GM12878 (cell line): Measurements from ENCODE around the gene WRAP73. TPM values are rescaled to one million over a fixed set of nuclear protein-coding genes. Genes with fewer than 3 reads are reported as not detected.

Experiments used
- ATAC-seq: fragments of 200-7000 bp; cut with Tn5 transposase; 3 replicates; pipeline ENCODE4 v1.9.1; 2020; ENCODE audit warnings: mild to moderate bottlenecking, moderate library complexity
- BruUV-seq: library from RNA; stranded (reverse); fragments of 400-500 nt; replicated peaks from 2 replicates; lab custom pipeline; 2021; lab: Mats Ljungman, UMichigan
- CTCF ChIA-PET: fragments of 300-600 bp; sonication (Branson Sonifier 250); formaldehyde crosslinking; extraction: SDS; loops from one replicate; lab custom pipeline; 2021; ENCODE audit warnings: inconsistent platforms; lab: Yijun Ruan, JAX
- POLR2A ChIA-PET: fragments of 350-600 bp; formaldehyde crosslinking; extraction: SDS; loops from one replicate; lab custom pipeline; 2021; ENCODE audit warnings: inconsistent platforms; lab: Charles Lee
- RAD21 ChIA-PET: fragments of 300-600 bp; sonication (Branson Sonifier 250); formaldehyde crosslinking; loops from one replicate; lab custom pipeline; 2023; ENCODE audit warnings: antibody characterized with exemption; ENCODE audit not compliant: unreplicated experiment; lab: Charles Lee
- SMC1A ChIA-PET: fragments of 300-600 bp; sonication (Branson Sonifier 250); formaldehyde crosslinking; loops from one replicate; lab custom pipeline; 2023; ENCODE audit not compliant: unreplicated experiment, uncharacterized antibody; lab: Charles Lee
- DNase-seq: peaks from one replicate; pipeline ENCODE4 v3.0.0-alpha.2; 2011; ENCODE audit warnings: low read depth, low spot score
- FAIRE-seq: peaks from 3 replicates; lab custom pipeline; 2011; peaks lifted over from hg19 to GRCh38; lab: Jason Lieb, UNC
- H2AFZ ChIP-seq: 2 replicates; pipeline ENCODE4 v1.6.0; 2011; ENCODE audit warnings: low read depth, low read length, control low read depth; ENCODE audit not compliant: control insufficient read depth
- H3K27ac ChIP-seq: 2 replicates; pipeline ENCODE4 v1.5.1; 2011; ENCODE audit warnings: control low read depth; ENCODE audit not compliant: control insufficient read depth, insufficient read depth
- H3K27me3 ChIP-seq, 2 experiments: replicated peaks in 1 of 2; 2 replicates each; pipeline versions ENCODE4 v1.6.0 to v1.6.1; 2011; ENCODE audit warnings: low read length in 1 of 2; ENCODE audit not compliant: control insufficient read depth in 2 of 2, insufficient read depth in 2 of 2
- H3K36me3 ChIP-seq, 2 experiments: 2 replicates each; pipeline ENCODE4 v1.5.1; 2011; ENCODE audit warnings: low read length in 1 of 2; ENCODE audit not compliant: control insufficient read depth in 2 of 2, insufficient read depth in 2 of 2
- H3K4me1 ChIP-seq: 2 replicates; pipeline ENCODE4 v1.6.1; 2011; ENCODE audit warnings: mild to moderate bottlenecking, low read length, moderate library complexity, mixed read lengths; ENCODE audit not compliant: control insufficient read depth, insufficient read depth
- H3K4me2 ChIP-seq: 2 replicates; pipeline ENCODE4 v1.6.0; 2011; ENCODE audit warnings: control low read depth; ENCODE audit not compliant: control insufficient read depth, insufficient read depth
- H3K4me3 ChIP-seq: fragments of 200-600 bp; sonication (generic); 2 replicates; pipeline ENCODE4 v1.5.1; 2016
- H3K79me2 ChIP-seq: 2 replicates; pipeline ENCODE4 v1.6.0; 2011; ENCODE audit warnings: low read length; ENCODE audit not compliant: control insufficient read depth, insufficient read depth
- H3K9ac ChIP-seq: 2 replicates; pipeline ENCODE4 v1.8.0; 2011; ENCODE audit warnings: low read length, control low read depth, mixed read lengths; ENCODE audit not compliant: control insufficient read depth, insufficient read depth
- H3K9me3 ChIP-seq: replicated peaks from 3 replicates; pipeline ENCODE4 v1.5.1; 2011; ENCODE audit warnings: mild to moderate bottlenecking, low read length; ENCODE audit not compliant: control insufficient read depth, insufficient read depth
- H4K20me1 ChIP-seq: 2 replicates; pipeline ENCODE4 v1.6.0; 2011; ENCODE audit not compliant: control insufficient read depth, insufficient read depth
- DPF2 ChIP-seq: fragments of 450-650 bp; IDR thresholded peaks from 2 replicates; pipeline ENCODE4 v1.6.1; 2017; ENCODE audit warnings: mild to moderate bottlenecking
- GABPA ChIP-seq: IDR thresholded peaks from 2 replicates; pipeline ENCODE4 v1.6.1; 2014; ENCODE audit warnings: antibody characterized with exemption, low read depth, mild to moderate bottlenecking, inconsistent platforms
- HCFC1 ChIP-seq: fragments of 150-350 bp; IDR thresholded peaks from 2 replicates; pipeline ENCODE4 v1.6.1; 2014; ENCODE audit warnings: low read length
- IRF3 ChIP-seq: fragments of 450-650 bp; IDR thresholded peaks from 2 replicates; pipeline ENCODE4 v1.6.1; 2014; ENCODE audit warnings: mild to moderate bottlenecking
- IRF5 ChIP-seq: fragments of 450-650 bp; IDR thresholded peaks from 2 replicates; pipeline ENCODE4 v1.6.1; 2017; ENCODE audit warnings: borderline replicate concordance
- LARP7 ChIP-seq: fragments of 450-650 bp; IDR thresholded peaks from 2 replicates; pipeline ENCODE4 v1.6.1; 2017; ENCODE audit warnings: mild to moderate bottlenecking
- MEF2B ChIP-seq: fragments of 450-650 bp; IDR thresholded peaks from 2 replicates; pipeline ENCODE4 v1.6.1; 2018; ENCODE audit warnings: mild to moderate bottlenecking, moderate library complexity; ENCODE audit not compliant: partially characterized antibody, poor library complexity, severe bottlenecking
- MXI1 ChIP-seq: fragments of 150-350 bp; IDR thresholded peaks from 2 replicates; pipeline ENCODE4 v1.6.1; 2011; ENCODE audit warnings: low read depth, mild to moderate bottlenecking, inconsistent platforms, low read length, improper control_type of control experiment
- NFIC ChIP-seq: IDR thresholded peaks from 2 replicates; pipeline ENCODE4 v1.6.1; 2012; ENCODE audit warnings: low read depth, mild to moderate bottlenecking, inconsistent platforms, low read length, moderate library complexity
- RAD21 ChIP-seq: IDR thresholded peaks from 2 replicates; pipeline ENCODE4 v1.6.1; 2011; ENCODE audit warnings: mild to moderate bottlenecking, low read depth, low read length, moderate library complexity; ENCODE audit not compliant: insufficient read depth
- SIN3A ChIP-seq: IDR thresholded peaks from 2 replicates; pipeline ENCODE4 v1.6.1; 2012; ENCODE audit warnings: low read depth, low read length, improper control_type of control experiment
- TCF3 ChIP-seq: IDR thresholded peaks from 2 replicates; pipeline ENCODE4 v1.6.1; 2012; ENCODE audit warnings: low read depth, mild to moderate bottlenecking, low read length, borderline replicate concordance; ENCODE audit not compliant: insufficient read depth
- ZZZ3 ChIP-seq: IDR thresholded peaks from 2 replicates; pipeline ENCODE4 v1.6.1; 2011; ENCODE audit warnings: low read depth; ENCODE audit not compliant: control insufficient read depth, insufficient read length
- WGBS: methylation state at CpG from one replicate; pipeline ENCODE4 v1.1.6; 2016; ENCODE audit warnings: low lambda C conversion rate; ENCODE audit not compliant: insufficient replicate concordance, insufficient coverage; ENCODE audit errors: missing lambda C conversion rate; 5-methylcytosine and 5-hydroxymethylcytosine counted together
- in situ Hi-C: fragments of 300-500 bp; cut with MboI; formaldehyde crosslinking; loops from 9 replicates; pipeline ENCODE4 v1.14.3; 2018; ENCODE audit warnings: mixed read lengths
- intact Hi-C: fragments of 100-400 bp; cut with micrococcal nuclease; formaldehyde crosslinking; loops from one replicate; pipeline ENCODE4 v1.14.2; 2022; ENCODE audit not compliant: unreplicated experiment
- polyA plus RNA-seq, 11 experiments: library from polyadenylated mRNA; depleted of rRNA in 4 of 11; unstranded in 6 of 11; stranded (reverse) in 5 of 11; fragments of >200 nt; fragmentation: Nextera tagmentation in 4 of 11; fragmentation: Illumina TruSeq in 1 of 11; extraction: Ambion mirVana in 4 of 11; extraction: Trizol in 1 of 11; gene quantifications; 1 replicate in 1 of 11; 2 replicates in 10 of 11; pipeline versions ENCODE4 v1.2.1 to v1.2.3, GENCODE V29; 2011 to 2016; ENCODE audit warnings: inconsistent platforms in 2 of 11, missing spikeins in 2 of 11, low read depth in 1 of 11
- total RNA-seq, 4 experiments: library from RNA; depleted of rRNA in 3 of 4; stranded (reverse); fragments of >200 nt in 3 of 4; fragmentation: Illumina TruSeq in 1 of 4; extraction: Trizol in 1 of 4; gene quantifications; 2 replicates each; pipeline versions ENCODE4 v1.2.1 to v1.2.3, GENCODE V29; 2013 to 2021

Gene WRAP73
- total and polyA plus RNA-seq, 10 of the 15 experiments (the other 5 are each of a cell fraction or from before 2014, with no cell fraction given): 3.2 to 65.8 (median 48.0) TPM

- H4K20me1 ChIP-seq: no peaks in the 10 kb centered on the region
- intact Hi-C loops (loop anchor here (2.0 kb wide), 1 partner anchor 26 kb away; the partner anchor contains the start of gene TPRG1L), in situ Hi-C loops (no loop called here)
- DNase-seq (no peak), ATAC-seq (no peak), FAIRE-seq (no peak)
- H3K4me2 ChIP-seq: peak overlapping the region; percentile 92
- H3K36me3 ChIP-seq: peaks cover 1 to 15% of the 10 kb centered on the region in 2 experiments; a peak in 2 of 4 replicates
- POLR2A ChIA-PET: interaction anchor here (0.9 to 11.3 kb wide), 5 partner anchors 16 to 27 kb away, joined by 3 to 184 read pairs (median 8); no protein-coding TSS in a partner anchor
- H2AFZ ChIP-seq: peak overlapping the region; percentile 8; the same call in 1 of the 2 replicates
- no TSS peak for BruUV-seq
- peak overlapping the region; percentile 84 for H3K4me3 ChIP-seq
- no peaks in the 10 kb centered on the region for H3K27me3 ChIP-seq
- CTCF ChIA-PET: interaction anchor here (0.9 to 7.7 kb wide), 7 partner anchors 14 to 74 kb away, joined by 3 to 91 read pairs (median 5); no protein-coding TSS in a partner anchor
- 29% methylated on average over 40 of the region's 50 CpGs for whole genome bisulfite sequencing
- SMC1A ChIA-PET: interaction anchor here (0.6 to 7.7 kb wide), 5 partner anchors 8 to 66 kb away, joined by 3 to 53 read pairs (median 3); no protein-coding TSS in a partner anchor
- peaks cover 20% of the 10 kb centered on the region for H3K4me1 ChIP-seq
- H3K9ac ChIP-seq: 0 out of 2 replicates have a peak overlapping the region, but pooled peaks have one; percentile 82
- H3K27ac ChIP-seq: no peak overlapping the region
- no peak for TF ChIP-seq GABPA
- TF ChIP-seq LARP7: peak; percentile 21; the same call in 1 of the 2 replicates
- RAD21 ChIA-PET: interaction anchor here (0.8 to 2.1 kb wide), 4 partner anchors 12 to 104 kb away, joined by 3 to 7 read pairs (median 4); no protein-coding TSS in a partner anchor
- no peaks in the 10 kb centered on the region for H3K9me3 ChIP-seq
- H3K79me2 ChIP-seq: peaks cover 58% of the 10 kb centered on the region
Observed at GRCh38 chr1:3650248-3651025, 534 bp upstream of the WRAP73 start.

- H3K79me2 ChIP-seq: peaks cover 20% of the 10 kb centered on the region
- RAD21 ChIA-PET: no interaction called here
- H3K9me3 ChIP-seq: no peaks in the 10 kb centered on the region
- POLR2A ChIA-PET: interaction anchor here (2.1 kb wide), 1 partner anchor 11 kb away, joined by 5 read pairs; no protein-coding TSS in a partner anchor
- no peak for ATAC-seq
- intact Hi-C loops: no loop called here
- H3K4me1 ChIP-seq: peaks cover 8% of the 10 kb centered on the region
- no peaks in the 10 kb centered on the region for H3K27me3 ChIP-seq
- FAIRE-seq: no peak
- 95% methylated on average over 20 of the region's 20 CpGs for WGBS
- SMC1A ChIA-PET: interaction anchor here (1.6 kb wide), 1 partner anchor 20 kb away, joined by 7 read pairs; no protein-coding TSS in a partner anchor
- no peaks in the 10 kb centered on the region for H4K20me1 ChIP-seq
- no peak overlapping the region for H3K4me3 ChIP-seq
- no peak for DNase-seq
- in situ Hi-C loops: no loop called here
- H3K9ac ChIP-seq: no peak overlapping the region
- no TSS peak for BruUV-seq
- CTCF ChIA-PET: interaction anchor here (3.6 kb wide), 1 partner anchor 78 kb away, joined by 14 read pairs; no protein-coding TSS in a partner anchor
- no peak overlapping the region for H2AFZ ChIP-seq
- peaks cover 1 to 20% of the 10 kb centered on the region in 2 experiments; a peak in 3 of 4 replicates for H3K36me3 ChIP-seq
- no peak overlapping the region for H3K4me2 ChIP-seq
- no peak overlapping the region for H3K27ac ChIP-seq
- TF ChIP-seq NFIC (no peak), MEF2B (no peak), IRF5 (no peak), TCF3 (peak; percentile 50; the same call in 1 of the 2 replicates), DPF2 (no peak), ZZZ3 (no peak), HCFC1 (no peak), SIN3A (no peak), RAD21 (no peak), MXI1 (no peak), IRF3 (no peak)
Observed at GRCh38 chr1:3646596-3646995, 3.3 kb downstream of the WRAP73 start.
